H1 (cell line): ENCODE measurements around the gene SND1. TPM values are rescaled to one million over a fixed set of nuclear protein-coding genes. Genes with fewer than 3 reads are reported as not detected.

ENCODE experiments used
- CTCF ChIA-PET: fragments of 300-600 bp; sonication (Branson Sonifier 250); formaldehyde crosslinking; loops from one replicate; lab custom pipeline; 2021; ENCODE audit not compliant: partially characterized antibody; lab: Charles Lee
- POLR2A ChIA-PET: fragments of 300-600 bp; sonication (Branson Sonifier 250); formaldehyde crosslinking; loops from one replicate; lab custom pipeline; 2021; ENCODE audit warnings: inconsistent platforms; ENCODE audit not compliant: partially characterized antibody; lab: Charles Lee
- DNase-seq, 2 experiments: peaks; one replicate each; pipeline versions ENCODE4 v3.0.0 to v3.0.0-alpha.2; 2010 to 2022; ENCODE audit warnings: low spot score in 2 of 2, low read depth in 1 of 2, mixed read lengths in 1 of 2
- FAIRE-seq: peaks from 2 replicates; lab custom pipeline; 2011; peaks lifted over from hg19 to GRCh38; lab: Jason Lieb, UNC
- H2AFZ ChIP-seq: 2 replicates; pipeline ENCODE4 v1.8.1; 2012; ENCODE audit warnings: low read length, inconsistent platforms
- H2AK5ac ChIP-seq: 2 replicates; pipeline ENCODE4 v1.6.1; 2013; ENCODE audit warnings: low read depth, low read length
- H2BK120ac ChIP-seq: replicated peaks from 2 replicates; pipeline ENCODE3; 2013; ENCODE audit warnings: low read depth, low read length, inconsistent platforms
- H2BK12ac ChIP-seq: 2 replicates; pipeline ENCODE4 v1.6.1; 2013; ENCODE audit warnings: low read depth, low read length
- H2BK15ac ChIP-seq: 2 replicates; pipeline ENCODE4 v1.6.1; 2013; ENCODE audit warnings: low read length
- H2BK20ac ChIP-seq: 2 replicates; pipeline ENCODE4 v1.6.1; 2013; ENCODE audit warnings: low read length
- H2BK5ac ChIP-seq: 2 replicates; pipeline ENCODE4 v1.6.1; 2013; ENCODE audit warnings: low read depth, low read length
- H3K14ac ChIP-seq: 2 replicates; pipeline ENCODE4 v1.6.1; 2013; ENCODE audit warnings: inconsistent platforms; ENCODE audit not compliant: insufficient read length
- H3K18ac ChIP-seq: 2 replicates; pipeline ENCODE4 v1.6.1; 2013; ENCODE audit warnings: low read length; ENCODE audit errors: extremely low read depth
- H3K23ac ChIP-seq: 2 replicates; pipeline ENCODE4 v1.6.1; 2013; ENCODE audit warnings: inconsistent platforms; ENCODE audit not compliant: insufficient read length
- H3K23me2 ChIP-seq: 2 replicates; pipeline ENCODE4 v1.6.1; 2013; ENCODE audit warnings: low read depth, low read length
- H3K27ac ChIP-seq: 2 replicates; pipeline ENCODE4 v1.6.1; 2011; ENCODE audit warnings: low read depth, low read length, inconsistent platforms
- H3K27me3 ChIP-seq, 4 experiments: replicated peaks in 1 of 4; 1 replicate in 1 of 4; 2 replicates in 3 of 4; pipeline versions ENCODE4 v1.6.1 to v1.8.1; 2011 to 2013; ENCODE audit warnings: low read length in 3 of 4, mild to moderate bottlenecking in 3 of 4, inconsistent platforms in 2 of 4, mixed read lengths in 2 of 4, moderate library complexity in 1 of 4; ENCODE audit not compliant: control insufficient read depth in 3 of 4, insufficient read depth in 3 of 4; ENCODE audit errors: extremely low read depth in 1 of 4
- H3K36me3 ChIP-seq, 4 experiments: 2 replicates each; pipeline versions ENCODE4 v1.6.1 to v1.8.1; 2011 to 2013; ENCODE audit warnings: mild to moderate bottlenecking in 4 of 4, low read length in 3 of 4, moderate library complexity in 2 of 4, control low read depth in 1 of 4, inconsistent platforms in 1 of 4; ENCODE audit not compliant: insufficient read depth in 4 of 4, control insufficient read depth in 2 of 4
- H3K4ac ChIP-seq: replicated peaks from 2 replicates; pipeline ENCODE3; 2013; ENCODE audit warnings: low read length, low read depth, mixed read lengths, inconsistent platforms; ENCODE audit not compliant: insufficient read length
- H3K4me1 ChIP-seq, 4 experiments: replicated peaks in 1 of 4; 1 replicate in 1 of 4; 2 replicates in 3 of 4; pipeline versions ENCODE4 v1.6.1 to v1.8.1; 2011 to 2013; ENCODE audit warnings: low read length in 3 of 4, inconsistent platforms in 2 of 4, mixed read lengths in 1 of 4; ENCODE audit not compliant: insufficient read depth in 4 of 4, control insufficient read depth in 3 of 4
- H3K4me2 ChIP-seq, 2 experiments: 2 replicates each; pipeline versions ENCODE4 v1.6.1 to v1.8.1; 2011 to 2013; ENCODE audit warnings: low read depth in 2 of 2, low read length in 2 of 2, control low read depth in 1 of 2, inconsistent platforms in 1 of 2, mild to moderate bottlenecking in 1 of 2; ENCODE audit not compliant: insufficient read depth in 1 of 2
- H3K4me3 ChIP-seq, 4 experiments: fragments of 200-600, 300-600 bp in 1 of 4; sonication (generic), shearing (Covaris generic), sonication (Bioruptor Twin) in 1 of 4; 2 replicates each; pipeline versions ENCODE4 v1.5.1 to v1.8.1; 2011 to 2016; ENCODE audit warnings: low read length in 4 of 4, low read depth in 3 of 4, control low read depth in 2 of 4, inconsistent platforms in 2 of 4, mild to moderate bottlenecking in 2 of 4, mixed read lengths in 1 of 4, moderate library complexity in 1 of 4; ENCODE audit not compliant: insufficient read depth in 2 of 4; ENCODE audit errors: extremely low read depth in 1 of 4
- H3K56ac ChIP-seq: replicated peaks from 2 replicates; pipeline ENCODE3; 2013; ENCODE audit warnings: low read depth, mild to moderate bottlenecking, mixed read lengths, low read length, inconsistent platforms; ENCODE audit not compliant: insufficient read length
- H3K79me1 ChIP-seq: 2 replicates; pipeline ENCODE4 v1.6.1; 2013; ENCODE audit warnings: low read depth, low read length, control low read depth
- H3K79me2 ChIP-seq, 2 experiments: 2 replicates each; pipeline versions ENCODE4 v1.6.1 to v1.8.1; 2012 to 2013; ENCODE audit warnings: low read length in 2 of 2, mild to moderate bottlenecking in 2 of 2, inconsistent platforms in 1 of 2; ENCODE audit not compliant: insufficient read depth in 2 of 2, control insufficient read depth in 1 of 2
- H3K9ac ChIP-seq, 4 experiments: replicated peaks in 1 of 4; 1 replicate in 1 of 4; 2 replicates in 3 of 4; pipeline versions ENCODE4 v1.6.1 to v1.8.1; 2011 to 2013; ENCODE audit warnings: low read depth in 3 of 4, low read length in 3 of 4, control low read depth in 2 of 4, mild to moderate bottlenecking in 2 of 4, moderate library complexity in 2 of 4, inconsistent platforms in 1 of 4; ENCODE audit errors: extremely low read depth in 1 of 4
- H3K9me3 ChIP-seq, 2 experiments: 2 replicates each; pipeline versions ENCODE4 v1.6.1 to v1.8.1; 2012 to 2013; ENCODE audit warnings: mild to moderate bottlenecking in 2 of 2, moderate library complexity in 2 of 2, control low read depth in 1 of 2, inconsistent platforms in 1 of 2, low read depth in 1 of 2, low read length in 1 of 2, mixed read lengths in 1 of 2; ENCODE audit not compliant: insufficient read depth in 2 of 2
- H4K20me1 ChIP-seq, 2 experiments: replicated peaks in 1 of 2; 2 replicates each; pipeline versions ENCODE3 to v1.8.1; 2011 to 2013; ENCODE audit warnings: inconsistent platforms in 2 of 2, low read length in 2 of 2, mild to moderate bottlenecking in 1 of 2; ENCODE audit not compliant: insufficient read depth in 2 of 2, control insufficient read depth in 1 of 2
- H4K5ac ChIP-seq: 2 replicates; pipeline ENCODE4 v1.6.1; 2013; ENCODE audit warnings: low read length, low read depth, mixed read lengths, inconsistent platforms; ENCODE audit not compliant: insufficient read length
- H4K8ac ChIP-seq: 2 replicates; pipeline ENCODE4 v1.8.0; 2013; ENCODE audit warnings: mild to moderate bottlenecking, moderate library complexity, low read length, inconsistent platforms; ENCODE audit not compliant: insufficient read depth; ENCODE audit errors: extremely low read depth
- H4K91ac ChIP-seq: replicated peaks from 2 replicates; pipeline ENCODE3; 2013; ENCODE audit warnings: low read length, mixed read lengths, inconsistent platforms; ENCODE audit not compliant: insufficient read length
- BACH1 ChIP-seq: IDR thresholded peaks from 2 replicates; pipeline ENCODE4 v1.6.1; 2012; ENCODE audit warnings: low read length, improper control_type of control experiment
- CHD2 ChIP-seq: IDR thresholded peaks from 2 replicates; pipeline ENCODE4 v1.6.1; 2012; ENCODE audit warnings: low read length, improper control_type of control experiment
- E2F6 ChIP-seq: IDR thresholded peaks from 2 replicates; pipeline ENCODE4 v1.6.1; 2012; ENCODE audit warnings: inconsistent platforms
- EGR1 ChIP-seq: IDR thresholded peaks from 2 replicates; pipeline ENCODE4 v1.6.1; 2011; ENCODE audit warnings: low read depth, low read length, borderline replicate concordance
- EP300 ChIP-seq, 2 experiments: IDR thresholded peaks; 1 replicate in 1 of 2; 2 replicates in 1 of 2; pipeline ENCODE4 v1.6.1; 2011 to 2012; ENCODE audit warnings: low read depth in 2 of 2, low read length in 2 of 2, mild to moderate bottlenecking in 2 of 2, borderline replicate concordance in 1 of 2, inconsistent platforms in 1 of 2, moderate library complexity in 1 of 2
- GTF2F1 ChIP-seq: IDR thresholded peaks from 2 replicates; pipeline ENCODE4 v1.6.1; 2012; ENCODE audit warnings: low read depth, low read length, improper control_type of control experiment, borderline replicate concordance
- POLR2AphosphoS5 ChIP-seq: IDR thresholded peaks from 2 replicates; pipeline ENCODE4 v1.6.1; 2011; ENCODE audit warnings: low read depth, low read length
- RBBP5 ChIP-seq: IDR thresholded peaks from 2 replicates; pipeline ENCODE4 v1.7.1; 2012; ENCODE audit warnings: low read depth, mild to moderate bottlenecking, inconsistent platforms, low read length, moderate library complexity, borderline replicate concordance
- SP2 ChIP-seq: IDR thresholded peaks from 2 replicates; pipeline ENCODE4 v1.6.1; 2012; ENCODE audit warnings: mild to moderate bottlenecking, low read length, inconsistent platforms
- WGBS, 2 experiments: shearing (Covaris generic) in 1 of 2; methylation state at CpG; one replicate each; pipeline versions ENCODE4 v1.1.6 to v1.1.7; 2013 to 2015; ENCODE audit warnings: low lambda C conversion rate in 2 of 2, mixed read lengths in 2 of 2, inconsistent platforms in 1 of 2, low coverage in 1 of 2, missing lambda C conversion rate in 1 of 2; ENCODE audit not compliant: insufficient replicate concordance in 2 of 2, insufficient coverage in 1 of 2, insufficient read length in 1 of 2; ENCODE audit errors: extremely low coverage in 1 of 2, missing lambda C conversion rate in 1 of 2; 5-methylcytosine and 5-hydroxymethylcytosine counted together
- polyA plus RNA-seq, 7 experiments: library from polyadenylated mRNA; depleted of rRNA in 3 of 7; stranded (reverse) in 5 of 7; unstranded in 2 of 7; fragments of >200 nt in 5 of 7; fragments of 200-250 nt in 2 of 7; gene quantifications; 1 replicate in 5 of 7; 2 replicates in 1 of 7; 4 replicates in 1 of 7; pipeline versions ENCODE4 v1.2.1 to v1.2.3, GENCODE V29; 2011 to 2013; ENCODE audit warnings: missing spikeins in 2 of 7, mixed read lengths in 2 of 7
- total RNA-seq: library from RNA; stranded (reverse); fragmentation: NEBNext Ultra II Directional; extraction: Animal tissue kit (Norgen Biotek cat#: 25700); gene quantifications from 2 replicates; pipeline ENCODE4 v1.2.1, GENCODE V29; 2021

Gene SND1
- total and polyA plus RNA-seq, 2 of the 8 experiments (the other 6 are each of a cell fraction or from before 2014, with no cell fraction given): 122 to 290 TPM

GRCh38 chr7:127928852-127929251 lies 276.9 kb downstream of the SND1 start:
- no peaks in the 10 kb centered on the region for H3K27me3 ChIP-seq
- H2AFZ ChIP-seq: no peak overlapping the region
- H2BK120ac ChIP-seq: no peak overlapping the region
- no peak overlapping the region for H2BK12ac ChIP-seq
- H3K4me1 ChIP-seq: peaks cover 0 to 5% (median 1%) of the 10 kb centered on the region in 4 experiments; a peak in 4 of 7 replicates
- DNase-seq (no peak), FAIRE-seq (no peak)
- no peak overlapping the region for H2BK15ac ChIP-seq
- H3K79me2 ChIP-seq: peaks cover 0 to 15% of the 10 kb centered on the region in 2 experiments; a peak in 2 of 4 replicates
- 90% methylated on average over 6 of the region's 6 CpGs; no CpG with 5 or more reads in 1 of the 2 experiments for whole genome bisulfite sequencing, 2 experiments
- H4K20me1 ChIP-seq: peaks cover 1 to 4% of the 10 kb centered on the region in 2 experiments
- ChIA-PET CTCF (interaction anchor here (0.7 to 1.2 kb wide), 4 partner anchors 11 to 61 kb away, joined by 3 read pairs; no protein-coding TSS in a partner anchor), POLR2A (interaction anchor here (1.2 kb wide), 1 partner anchor 11 kb away, joined by 4 read pairs; no protein-coding TSS in a partner anchor)
- no peak overlapping the region for H3K27ac ChIP-seq
- H4K91ac ChIP-seq: no peak overlapping the region
- H3K36me3 ChIP-seq: peaks cover 2 to 27% (median 12%) of the 10 kb centered on the region in 4 experiments; a peak in 7 of 8 replicates
- H3K23me2 ChIP-seq: no peaks in the 10 kb centered on the region
- H3K23ac ChIP-seq: no peak overlapping the region
- no peak overlapping the region for H3K18ac ChIP-seq
- H3K56ac ChIP-seq: no peak overlapping the region
- no peak overlapping the region for H3K14ac ChIP-seq
- H3K9me3 ChIP-seq: no peaks in the 10 kb centered on the region
- TF ChIP-seq RBBP5 (no peak), GTF2F1 (no peak), CHD2 (no peak), EP300 (IDR thresholded peaks at IDR 0.05; ENCODE audit: borderline replicate concordance in 1 of 2, low read depth in 2 of 2, low read length in 2 of 2) (no peak), E2F6 (no peak), POLR2AphosphoS5 (no peak), BACH1 (no peak), EGR1 (no peak), SP2 (no peak)
- no peak overlapping the region for H4K5ac ChIP-seq
- H2BK5ac ChIP-seq: no peak overlapping the region
- no peak overlapping the region for H3K4ac ChIP-seq
- H3K4me3 ChIP-seq: no peak overlapping the region
- no peaks in the 10 kb centered on the region for H3K79me1 ChIP-seq
- no peak overlapping the region for H3K9ac ChIP-seq
- H2BK20ac ChIP-seq: no peak overlapping the region
- H4K8ac ChIP-seq: no peak overlapping the region
- H2AK5ac ChIP-seq: no peak overlapping the region
- no peak overlapping the region for H3K4me2 ChIP-seq
